K562 (cell line): ENCODE results near the gene TJP3. TPM values are rescaled to one million over a fixed set of nuclear protein-coding genes. Genes with fewer than 3 reads are reported as not detected.

ENCODE experiments used
- CHD1 ChIP-seq: fragments of 200-600 bp; sonication (generic); IDR thresholded peaks from one replicate; pipeline ENCODE4 v1.6.1; 2012; ENCODE audit warnings: mild to moderate bottlenecking, moderate library complexity, low read length, inconsistent platforms
- CHD4 ChIP-seq: fragments of 200-600 bp; sonication (generic); IDR thresholded peaks from 3 replicates; pipeline ENCODE4 v1.6.1; 2012; ENCODE audit warnings: low read depth, mild to moderate bottlenecking, mixed read lengths, low read length, inconsistent platforms; ENCODE audit not compliant: insufficient read depth, insufficient replicate concordance, poor library complexity, severe bottlenecking
- E2F3 ChIP-seq: fragments of 250-450 bp; sonication (Bioruptor Pico); IDR thresholded peaks from 2 replicates; pipeline ENCODE4 v1.4.0; 2020; ENCODE audit warnings: mild to moderate bottlenecking
- FOXA1 ChIP-seq: fragments of 450-650 bp; IDR thresholded peaks from 2 replicates; pipeline ENCODE4 v1.6.1; 2016; ENCODE audit warnings: mild to moderate bottlenecking, borderline replicate concordance
- MTA2 ChIP-seq: fragments of 450-650 bp; IDR thresholded peaks from 2 replicates; pipeline ENCODE4 v1.6.1; 2016; ENCODE audit warnings: low read depth
- NCOA1 ChIP-seq: fragments of 450-650 bp; IDR thresholded peaks from 2 replicates; pipeline ENCODE4 v1.6.1; 2016; ENCODE audit warnings: low read depth
- NCOA6 ChIP-seq: fragments of 450-650 bp; IDR thresholded peaks from 2 replicates; pipeline ENCODE4 v1.6.1; 2017; ENCODE audit warnings: mild to moderate bottlenecking
- NFRKB ChIP-seq: fragments of 450-650 bp; IDR thresholded peaks from 2 replicates; pipeline ENCODE4 v1.6.1; 2016; ENCODE audit warnings: low read depth
- NONO ChIP-seq, 2 experiments: fragments of 200-400 bp in 1 of 2; fragments of 450-650 bp in 1 of 2; formaldehyde crosslinking in 1 of 2; IDR thresholded peaks; 2 replicates each; pipeline ENCODE4 v1.6.1; 2017; ENCODE audit warnings: low read depth in 2 of 2, mild to moderate bottlenecking in 2 of 2, moderate library complexity in 2 of 2, low read length in 1 of 2
- PHF20 ChIP-seq: fragments of 450-650 bp; IDR thresholded peaks from 2 replicates; pipeline ENCODE4 v1.6.1; 2018; ENCODE audit not compliant: partially characterized antibody
- PHF8 ChIP-seq: fragments of 200-600 bp; sonication (generic); IDR thresholded peaks from 2 replicates; pipeline ENCODE4 v1.6.1; 2012; ENCODE audit warnings: mixed run types, mild to moderate bottlenecking, inconsistent platforms, low read length, moderate library complexity, borderline replicate concordance
- TCF7L2 ChIP-seq: fragments of 150-350 bp; IDR thresholded peaks from 2 replicates; pipeline ENCODE4 v1.6.1; 2016; ENCODE audit warnings: low read depth, mild to moderate bottlenecking, low read length, moderate library complexity
- TOE1 ChIP-seq, 2 experiments: fragments of 450-650 bp in 1 of 2; sonication (generic) in 1 of 2; formaldehyde crosslinking in 1 of 2; IDR thresholded peaks; 2 replicates each; pipeline versions ENCODE4 v1.7.1 to v1.8.0; 2016 to 2022; ENCODE audit warnings: borderline replicate concordance in 2 of 2, mild to moderate bottlenecking in 2 of 2, antibody characterized with exemption in 1 of 2, inconsistent platforms in 1 of 2, low read depth in 1 of 2, missing genetic modification reagents in 1 of 2, moderate library complexity in 1 of 2
- TRIM24 ChIP-seq, 2 experiments: fragments of 450-650 bp; IDR thresholded peaks; 2 replicates each; pipeline ENCODE4 v1.6.1; 2016
- USF2 ChIP-seq: sonication (generic); formaldehyde crosslinking; IDR thresholded peaks from 2 replicates; pipeline ENCODE4 v1.5.0; 2020; ENCODE audit warnings: missing genetic modification reagents
- YBX1 ChIP-seq: fragments of 450-650 bp; IDR thresholded peaks from 2 replicates; pipeline ENCODE4 v1.7.1; 2016; ENCODE audit warnings: mild to moderate bottlenecking
- ZBTB17 ChIP-seq: fragments of 450-650 bp; formaldehyde crosslinking; IDR thresholded peaks from 2 replicates; pipeline ENCODE4 v1.4.0; 2020; ENCODE audit warnings: mild to moderate bottlenecking
- ZBTB40 ChIP-seq, 2 experiments: fragments of 450-650 bp in 1 of 2; sonication (generic) in 1 of 2; formaldehyde crosslinking in 1 of 2; IDR thresholded peaks; 2 replicates each; pipeline versions ENCODE4 v1.7.1 to v1.9.0; 2016 to 2022; ENCODE audit warnings: inconsistent platforms in 1 of 2, mild to moderate bottlenecking in 1 of 2, missing genetic modification reagents in 1 of 2
- polyA plus RNA-seq, 8 experiments: library from polyadenylated mRNA; depleted of rRNA in 4 of 8; stranded (reverse) in 5 of 8; unstranded in 3 of 8; fragments of >200 nt; fragmentation: Nextera tagmentation in 2 of 8; fragmentation: Illumina TruSeq in 1 of 8; extraction: Ambion mirVana in 2 of 8; extraction: Trizol in 1 of 8; gene quantifications; 2 replicates each; pipeline versions ENCODE4 v1.2.1 to v1.2.3, GENCODE V29; 2011 to 2014; ENCODE audit warnings: inconsistent platforms in 1 of 8, missing spikeins in 1 of 8
- total RNA-seq, 7 experiments: library from RNA; depleted of rRNA in 6 of 7; stranded (reverse); fragments of >200 nt in 6 of 7; fragmentation: Illumina TruSeq in 2 of 7; extraction: Trizol in 2 of 7; gene quantifications; 2 replicates each; pipeline versions ENCODE4 v1.2.1 to v1.2.3, GENCODE V29; 2011 to 2021; ENCODE audit warnings: low replicate concordance in 1 of 7
- TF ChIP-seq, protein P1 (sequence below), 2 experiments: fragments of 450-650 bp; IDR thresholded peaks; 2 replicates each; pipeline ENCODE4 v1.6.1; 2016

Gene TJP3
- total and polyA plus RNA-seq, 9 of the 15 experiments (the other 6 are each of a cell fraction or from before 2014, with no cell fraction given), result 0.11 to 2.4 (median 0.57) TPM; not detected in 1

- no peak for TF ChIP-seq ZBTB17 (CRISPR knock-in tag)
- TF ChIP-seq YBX1, result no peak
- no peak for TF ChIP-seq ZBTB40 (IDR thresholded peaks at IDR 0.05)
- no peak for TF ChIP-seq ZBTB40 (CRISPR knock-in tag; IDR thresholded peaks at IDR 0.05)
- no peak for TF ChIP-seq NCOA6
- TF ChIP-seq TOE1 (IDR thresholded peaks at IDR 0.05; ENCODE audit: borderline replicate concordance), result no peak
- no peak for TF ChIP-seq TOE1 (CRISPR knock-in tag; IDR thresholded peaks at IDR 0.05; ENCODE audit: borderline replicate concordance, low read depth)
- no peak for TF ChIP-seq USF2 (CRISPR knock-in tag)
- TF ChIP-seq PHF20, result peak; percentile 22
- TF ChIP-seq E2F3 (CRISPR knock-in tag), result no peak
- no peak for TF ChIP-seq NCOA1
- TF ChIP-seq FOXA1, result no peak
- no peak for TF ChIP-seq TCF7L2
- TF ChIP-seq MTA2, result no peak
- peak; percentile 94 for TF ChIP-seq CHD4
- TF ChIP-seq PHF8, result no peak
- no peak for TF ChIP-seq NONO (IDR thresholded peaks at IDR 0.05; ENCODE audit: low read depth in 2 of 2, low read length in 1 of 2)
- TF ChIP-seq CHD1, result no peak
- TF ChIP-seq NFRKB, result no peak
- TF ChIP-seq TRIM24 (IDR thresholded peaks at IDR 0.05), result no peak
- TF ChIP-seq, protein P1, sequence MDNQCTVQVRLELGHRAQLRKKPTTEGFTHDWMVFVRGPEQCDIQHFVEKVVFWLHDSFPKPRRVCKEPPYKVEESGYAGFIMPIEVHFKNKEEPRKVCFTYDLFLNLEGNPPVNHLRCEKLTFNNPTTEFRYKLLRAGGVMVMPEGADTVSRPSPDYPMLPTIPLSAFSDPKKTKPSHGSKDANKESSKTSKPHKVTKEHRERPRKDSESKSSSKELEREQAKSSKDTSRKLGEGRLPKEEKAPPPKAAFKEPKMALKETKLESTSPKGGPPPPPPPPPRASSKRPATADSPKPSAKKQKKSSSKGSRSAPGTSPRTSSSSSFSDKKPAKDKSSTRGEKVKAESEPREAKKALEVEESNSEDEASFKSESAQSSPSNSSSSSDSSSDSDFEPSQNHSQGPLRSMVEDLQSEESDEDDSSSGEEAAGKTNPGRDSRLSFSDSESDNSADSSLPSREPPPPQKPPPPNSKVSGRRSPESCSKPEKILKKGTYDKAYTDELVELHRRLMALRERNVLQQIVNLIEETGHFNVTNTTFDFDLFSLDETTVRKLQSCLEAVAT (IDR thresholded peaks at IDR 0.05), result no peak
Observed at GRCh38 chr19:3719868-3720267, 11.7 kb downstream of the TJP3 start (continued).
